Upper lobe of right lung (tissue), 1 donor: Measurements from ENCODE around the gene PPP1R18. TPM values are rescaled to one million over a fixed set of nuclear protein-coding genes. Genes with fewer than 3 reads are reported as not detected.

Experiments used
- ATAC-seq: fragments of 200-7000 bp; cut with Tn5 transposase; one replicate; pipeline ENCODE4 v1.9.1; 2020; ENCODE audit warnings: mild to moderate bottlenecking, moderate library complexity
- DNase-seq: peaks from one replicate; pipeline ENCODE4 v3.0.0-alpha.2; 2020
- H3K27ac ChIP-seq: fragments of 200-600 bp; one replicate; pipeline ENCODE4 v1.8.0; 2022
- H3K27me3 ChIP-seq: fragments of 200-600 bp; one replicate; pipeline ENCODE4 v1.8.0; 2022; ENCODE audit warnings: mild to moderate bottlenecking
- H3K36me3 ChIP-seq: fragments of 200-600 bp; one replicate; pipeline ENCODE4 v1.8.0; 2022
- H3K4me1 ChIP-seq: fragments of 200-600 bp; one replicate; pipeline ENCODE4 v1.8.0; 2022
- H3K4me3 ChIP-seq: fragments of 200-600 bp; one replicate; pipeline ENCODE4 v1.8.0; 2022; ENCODE audit warnings: mild to moderate bottlenecking
- H3K9me3 ChIP-seq: fragments of 200-600 bp; one replicate; pipeline ENCODE4 v1.8.0; 2022
- intact Hi-C: fragments of 100-400 bp; cut with DNase I; formaldehyde crosslinking; loops from one replicate; pipeline ENCODE4 v1.11.0; 2022
- total RNA-seq: library from RNA; stranded (reverse); fragmentation: NEBNext Ultra II Directional; extraction: Animal tissue kit (Norgen Biotek cat#: 25700); gene quantifications from one replicate; pipeline ENCODE4 v1.2.1, GENCODE V29; 2021
- TF ChIP-seq, protein P1 (sequence below): fragments of 200-600 bp; IDR thresholded peaks from one replicate; pipeline ENCODE4 v1.8.0; 2022; ENCODE audit warnings: antibody characterized with exemption
- donor health status: DM: no; HTN: yes; CAD: no; lungs with severe emphysema.

The PPP1R18 gene
- total RNA-seq, 1 donor from 2014 or later = 72.8 TPM

DNA sequence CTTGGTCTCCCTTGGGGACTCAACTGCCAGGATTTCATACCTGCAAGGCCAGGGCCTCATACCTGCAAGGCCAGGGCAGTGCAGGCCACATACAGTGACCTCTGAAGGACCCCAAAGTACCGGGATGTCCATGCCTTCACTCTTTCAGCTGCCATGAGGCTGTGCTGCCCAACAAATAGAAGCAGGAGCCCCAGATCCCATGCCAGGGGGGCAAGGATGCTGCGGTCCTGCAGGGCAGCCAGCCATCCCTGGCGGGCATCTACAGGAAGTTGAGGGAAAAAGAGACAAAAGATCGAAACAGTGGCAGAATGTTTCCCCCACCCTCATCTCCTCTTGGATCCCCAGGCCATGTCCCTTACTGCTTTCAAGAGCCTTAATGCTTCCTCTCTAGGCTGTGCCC is 3.5 kb upstream of the PPP1R18 start:
- ATAC-seq (no peak), DNase-seq (peak; percentile 40)
- TF ChIP-seq, protein P1, sequence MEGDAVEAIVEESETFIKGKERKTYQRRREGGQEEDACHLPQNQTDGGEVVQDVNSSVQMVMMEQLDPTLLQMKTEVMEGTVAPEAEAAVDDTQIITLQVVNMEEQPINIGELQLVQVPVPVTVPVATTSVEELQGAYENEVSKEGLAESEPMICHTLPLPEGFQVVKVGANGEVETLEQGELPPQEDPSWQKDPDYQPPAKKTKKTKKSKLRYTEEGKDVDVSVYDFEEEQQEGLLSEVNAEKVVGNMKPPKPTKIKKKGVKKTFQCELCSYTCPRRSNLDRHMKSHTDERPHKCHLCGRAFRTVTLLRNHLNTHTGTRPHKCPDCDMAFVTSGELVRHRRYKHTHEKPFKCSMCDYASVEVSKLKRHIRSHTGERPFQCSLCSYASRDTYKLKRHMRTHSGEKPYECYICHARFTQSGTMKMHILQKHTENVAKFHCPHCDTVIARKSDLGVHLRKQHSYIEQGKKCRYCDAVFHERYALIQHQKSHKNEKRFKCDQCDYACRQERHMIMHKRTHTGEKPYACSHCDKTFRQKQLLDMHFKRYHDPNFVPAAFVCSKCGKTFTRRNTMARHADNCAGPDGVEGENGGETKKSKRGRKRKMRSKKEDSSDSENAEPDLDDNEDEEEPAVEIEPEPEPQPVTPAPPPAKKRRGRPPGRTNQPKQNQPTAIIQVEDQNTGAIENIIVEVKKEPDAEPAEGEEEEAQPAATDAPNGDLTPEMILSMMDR = no peak
- Histone ChIP-seq H3K4me1 (peaks cover 33% of the 10 kb centered on the region), H3K27me3 (no peaks in the 10 kb centered on the region), H3K4me3 (peak overlapping the region; percentile 58), H3K36me3 (no peaks in the 10 kb centered on the region), H3K9me3 (no peaks in the 10 kb centered on the region), H3K27ac (peak overlapping the region; percentile 62)
- intact Hi-C loops = no loop called here

DNA sequence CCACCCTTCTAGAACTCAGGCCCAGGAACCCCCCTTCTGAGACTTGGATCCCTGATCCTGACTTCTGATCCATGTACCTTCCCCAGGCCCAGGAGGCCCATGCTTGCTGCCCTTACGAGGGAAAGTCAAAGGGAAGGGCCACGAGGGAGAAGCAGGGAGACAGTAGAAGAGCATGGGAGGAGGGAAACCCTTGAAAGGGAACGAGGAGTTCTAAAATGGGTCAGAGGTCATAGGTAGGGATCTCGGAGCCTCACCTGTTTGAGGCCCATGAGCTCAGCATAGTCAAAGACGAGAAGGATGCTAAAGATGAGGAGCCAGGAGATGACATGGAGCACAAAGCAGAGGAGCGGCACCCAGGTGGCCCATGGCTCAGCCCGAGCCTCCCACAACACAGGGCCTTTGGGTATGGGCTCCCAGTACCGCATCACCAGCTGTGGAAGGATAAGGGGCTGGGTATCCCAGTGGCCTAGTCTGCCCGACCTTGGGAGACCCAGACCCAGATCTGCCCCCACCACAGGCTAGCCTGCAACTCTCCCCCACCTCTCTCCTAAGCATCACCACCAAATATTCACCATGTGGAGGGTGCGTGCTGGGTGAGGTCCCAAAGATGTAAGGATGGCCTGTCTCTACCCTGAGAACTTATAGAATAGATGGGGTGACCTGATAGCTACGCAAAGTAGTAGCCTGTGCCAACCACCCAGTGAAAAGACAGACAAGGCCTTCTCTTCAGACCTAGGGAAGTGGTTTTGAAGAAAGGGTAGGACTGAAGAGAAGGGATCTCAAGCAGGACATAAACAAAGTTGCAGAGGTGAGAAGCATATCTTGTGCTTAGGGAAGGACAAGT is 2.8 kb upstream of the PPP1R18 start:
- Histone ChIP-seq H3K27ac (peak overlapping the region; percentile 92), H3K36me3 (no peaks in the 10 kb centered on the region), H3K27me3 (no peaks in the 10 kb centered on the region), H3K9me3 (no peaks in the 10 kb centered on the region), H3K4me1 (peaks cover 33% of the 10 kb centered on the region), H3K4me3 (no peak overlapping the region)
- no peak for ATAC-seq
- DNase-seq = no peak
- intact Hi-C loops = no loop called here
- TF ChIP-seq, protein P1 = no peak

DNA sequence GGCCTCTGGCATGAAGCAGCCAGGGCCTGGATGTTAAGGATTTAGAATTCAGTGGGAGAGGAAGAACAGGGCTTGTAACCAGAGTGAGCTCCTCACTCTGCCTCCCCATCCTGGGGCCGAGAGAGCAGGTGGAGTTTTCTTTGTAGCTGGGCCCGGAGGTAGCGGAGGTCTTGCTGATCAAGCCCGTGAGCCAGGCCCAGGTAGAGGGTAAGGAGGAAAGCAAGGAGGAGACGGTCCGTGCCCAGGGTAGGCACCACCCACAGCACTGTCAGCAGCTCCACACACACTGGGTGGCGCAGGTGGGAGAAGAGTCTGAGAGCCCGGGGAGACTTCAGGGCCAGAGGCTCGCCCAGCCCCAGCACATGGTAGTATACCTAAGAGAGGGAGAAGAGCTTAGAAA is 2.1 kb upstream of the PPP1R18 start:
- ATAC-seq = no peak
- TF ChIP-seq, protein P1 = no peak
- Histone ChIP-seq H3K27ac (peak overlapping the region; percentile 92), H3K9me3 (no peaks in the 10 kb centered on the region), H3K4me3 (peak overlapping the region; percentile 78), H3K4me1 (peaks cover 33% of the 10 kb centered on the region), H3K36me3 (no peaks in the 10 kb centered on the region), H3K27me3 (no peaks in the 10 kb centered on the region)
- intact Hi-C loops = no loop called here
- no peak for DNase-seq

DNA sequence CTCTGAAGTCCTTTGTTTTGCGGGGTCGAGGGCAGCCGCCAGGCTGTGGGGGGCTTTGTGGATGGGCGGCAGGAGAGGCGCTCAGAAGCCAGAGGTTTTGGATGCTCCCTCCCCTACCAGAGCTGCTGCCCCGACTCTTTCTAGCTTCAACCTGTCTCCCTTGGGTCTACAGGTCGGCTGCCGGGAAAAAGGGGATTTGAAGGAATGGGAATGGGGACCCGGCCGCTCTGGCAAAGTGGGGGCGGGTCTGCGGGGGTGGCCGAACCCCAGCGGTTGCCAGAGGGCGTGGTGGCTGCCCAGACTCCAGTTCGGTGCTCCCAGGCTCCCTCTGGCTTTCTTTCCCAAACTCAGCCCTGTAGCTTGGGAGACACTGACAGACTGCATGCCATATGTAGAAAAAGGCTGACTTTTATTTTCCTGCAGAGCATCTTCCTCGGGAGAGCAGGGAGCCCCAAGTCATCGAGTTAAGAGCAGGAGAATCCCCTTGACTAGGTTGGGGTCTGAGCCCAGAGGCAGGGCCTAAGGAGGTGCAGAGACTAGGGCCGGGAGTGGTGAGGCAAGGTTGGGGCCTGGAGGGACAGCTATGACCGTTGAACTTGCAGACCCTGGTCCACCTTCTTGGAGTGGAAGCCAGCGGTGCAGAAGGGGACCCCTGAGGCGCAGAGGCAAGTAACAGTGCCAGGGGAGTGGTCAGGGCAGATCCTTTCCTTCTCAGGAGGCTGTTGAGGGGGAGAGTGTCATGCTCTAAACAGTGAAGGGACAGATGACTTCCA is 1.4 kb upstream of the PPP1R18 start:
- ATAC-seq = no peak
- Histone ChIP-seq H3K9me3 (no peaks in the 10 kb centered on the region), H3K4me3 (peak overlapping the region; percentile 78), H3K4me1 (peaks cover 39% of the 10 kb centered on the region), H3K36me3 (no peaks in the 10 kb centered on the region), H3K27ac (peak overlapping the region; percentile 92), H3K27me3 (no peaks in the 10 kb centered on the region)
- TF ChIP-seq, protein P1 = no peak
- no peak for DNase-seq
- intact Hi-C loops = no loop called here

DNA sequence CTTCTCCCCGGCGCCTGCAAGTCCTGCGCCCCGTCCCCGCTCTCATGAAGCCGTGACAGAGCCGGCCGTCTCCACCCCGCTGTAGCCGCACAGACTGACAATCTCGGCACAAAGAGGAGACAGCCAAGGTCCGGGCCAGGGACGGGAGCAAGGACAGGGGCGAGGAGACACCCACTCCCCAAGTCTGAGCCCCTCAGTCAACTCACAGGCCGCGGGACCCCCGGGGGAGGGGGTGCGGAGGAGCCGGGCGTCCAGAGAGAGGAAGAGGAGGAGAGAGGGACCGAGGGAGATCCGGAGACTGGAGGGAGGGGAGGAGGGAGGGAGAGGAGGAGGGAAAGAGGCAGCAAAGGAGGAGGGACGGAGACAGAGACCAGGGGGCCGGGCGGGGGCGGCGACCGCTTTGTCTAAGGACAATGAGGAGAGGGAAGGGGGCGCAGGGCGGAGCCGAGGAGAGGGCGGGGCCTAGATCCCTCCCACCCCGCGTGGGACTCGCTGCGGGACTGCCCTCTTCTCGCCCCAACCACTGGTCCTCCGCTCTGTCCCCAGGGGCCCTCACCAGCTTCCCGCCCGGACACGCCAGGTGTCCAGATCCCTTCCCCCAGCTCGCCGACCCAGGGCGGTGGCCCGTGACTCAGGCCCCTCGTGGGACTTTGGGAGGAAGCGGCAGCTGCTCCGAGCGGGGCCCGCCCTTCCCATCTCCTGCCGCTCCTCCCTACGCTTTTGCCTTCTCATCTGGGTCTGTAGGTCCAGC is 638 bp upstream of the PPP1R18 start:
- peaks cover 42% of the 10 kb centered on the region for H3K4me1 ChIP-seq
- ATAC-seq = peak; percentile 70

More for the DNA sequence above, 638 bp upstream of the PPP1R18 start:
- DNase-seq = peak; percentile 94
- Histone ChIP-seq H3K9me3 (no peaks in the 10 kb centered on the region), H3K36me3 (no peaks in the 10 kb centered on the region), H3K4me3 (peak overlapping the region; percentile 78), H3K27ac (peak overlapping the region; percentile 92), H3K27me3 (no peaks in the 10 kb centered on the region)
- intact Hi-C loops = no loop called here
- TF ChIP-seq, protein P1 = no peak
